Esophagus muscularis mucosa (tissue), 4 donors: ENCODE results near the gene LINC00237.

Source experiments
- EP300 ChIP-seq: sonication (generic); formaldehyde crosslinking; IDR thresholded peaks from one replicate; pipeline ENCODE4 v1.6.1; 2017; ENCODE audit warnings: antibody characterized with exemption
- POLR2A ChIP-seq: fragments of 450-650 bp; IDR thresholded peaks from one replicate; pipeline ENCODE4 v1.6.1; 2017; ENCODE audit warnings: antibody characterized with exemption, moderate library complexity, mild to moderate bottlenecking, low read depth
- POLR2AphosphoS5 ChIP-seq, 2 donors: sonication (generic); formaldehyde crosslinking; IDR thresholded peaks; one replicate each; pipeline ENCODE4 v1.6.1; 2017; ENCODE audit warnings: antibody characterized with exemption in 2 of 2
- TF ChIP-seq, protein P1 (sequence below), 3 experiments: fragments of 200-600 bp in 2 of 3; fragments of 450-650 bp in 1 of 3; sonication (generic) in 2 of 3; IDR thresholded peaks; one replicate each; pipeline ENCODE4 v1.5.1; 2017 to 2019; ENCODE audit warnings: antibody characterized with exemption in 3 of 3, mild to moderate bottlenecking in 2 of 3, moderate library complexity in 1 of 3

GRCh38 chr20:21052241-21052640, 53.9 kb downstream of the LINC00237 start:
- no peak for TF ChIP-seq EP300
- TF ChIP-seq, protein P1, sequence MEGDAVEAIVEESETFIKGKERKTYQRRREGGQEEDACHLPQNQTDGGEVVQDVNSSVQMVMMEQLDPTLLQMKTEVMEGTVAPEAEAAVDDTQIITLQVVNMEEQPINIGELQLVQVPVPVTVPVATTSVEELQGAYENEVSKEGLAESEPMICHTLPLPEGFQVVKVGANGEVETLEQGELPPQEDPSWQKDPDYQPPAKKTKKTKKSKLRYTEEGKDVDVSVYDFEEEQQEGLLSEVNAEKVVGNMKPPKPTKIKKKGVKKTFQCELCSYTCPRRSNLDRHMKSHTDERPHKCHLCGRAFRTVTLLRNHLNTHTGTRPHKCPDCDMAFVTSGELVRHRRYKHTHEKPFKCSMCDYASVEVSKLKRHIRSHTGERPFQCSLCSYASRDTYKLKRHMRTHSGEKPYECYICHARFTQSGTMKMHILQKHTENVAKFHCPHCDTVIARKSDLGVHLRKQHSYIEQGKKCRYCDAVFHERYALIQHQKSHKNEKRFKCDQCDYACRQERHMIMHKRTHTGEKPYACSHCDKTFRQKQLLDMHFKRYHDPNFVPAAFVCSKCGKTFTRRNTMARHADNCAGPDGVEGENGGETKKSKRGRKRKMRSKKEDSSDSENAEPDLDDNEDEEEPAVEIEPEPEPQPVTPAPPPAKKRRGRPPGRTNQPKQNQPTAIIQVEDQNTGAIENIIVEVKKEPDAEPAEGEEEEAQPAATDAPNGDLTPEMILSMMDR (IDR thresholded peaks at IDR 0.05): no peak
- TF ChIP-seq POLR2A: no peak
- no peak for TF ChIP-seq POLR2AphosphoS5 (IDR thresholded peaks at IDR 0.05)
